Brain microvascular endothelial cell (primary cell): ENCODE data around the gene ZBTB39.

Experiments
- DNase-seq: peaks from one replicate; pipeline ENCODE4 v3.0.0-alpha.2; 2020
- H3K27ac ChIP-seq: fragments of 250-450 bp; sonication (Bioruptor Pico); 2 replicates; pipeline ENCODE4 v1.5.1; 2020; ENCODE audit warnings: mild to moderate bottlenecking, moderate library complexity
- H3K27me3 ChIP-seq: fragments of 250-450 bp; sonication (Bioruptor Pico); replicated peaks from 2 replicates; pipeline ENCODE4 v1.5.1; 2020; ENCODE audit warnings: mild to moderate bottlenecking
- H3K36me3 ChIP-seq: fragments of 250-450 bp; sonication (Bioruptor Pico); replicated peaks from 2 replicates; pipeline ENCODE4 v1.5.1; 2020; ENCODE audit warnings: mild to moderate bottlenecking
- H3K4me3 ChIP-seq: 2 replicates; pipeline ENCODE4 v1.5.1; 2011; ENCODE audit warnings: low read depth, mild to moderate bottlenecking, control low read depth, low read length, moderate library complexity
- CTCF ChIP-seq: IDR thresholded peaks from 2 replicates; pipeline ENCODE4 v1.5.1; 2011; ENCODE audit warnings: low read depth, mild to moderate bottlenecking, moderate library complexity, low read length, control low read depth, inconsistent platforms; ENCODE audit errors: missing control alignments
- in situ Hi-C: cut with HindIII; loops from 2 replicates; pipeline ENCODE4 v1.10.0; 2017; ENCODE audit warnings: low sequenced_read_pairs, low pct_ligation_motif_present

Gene ZBTB39

DNA sequence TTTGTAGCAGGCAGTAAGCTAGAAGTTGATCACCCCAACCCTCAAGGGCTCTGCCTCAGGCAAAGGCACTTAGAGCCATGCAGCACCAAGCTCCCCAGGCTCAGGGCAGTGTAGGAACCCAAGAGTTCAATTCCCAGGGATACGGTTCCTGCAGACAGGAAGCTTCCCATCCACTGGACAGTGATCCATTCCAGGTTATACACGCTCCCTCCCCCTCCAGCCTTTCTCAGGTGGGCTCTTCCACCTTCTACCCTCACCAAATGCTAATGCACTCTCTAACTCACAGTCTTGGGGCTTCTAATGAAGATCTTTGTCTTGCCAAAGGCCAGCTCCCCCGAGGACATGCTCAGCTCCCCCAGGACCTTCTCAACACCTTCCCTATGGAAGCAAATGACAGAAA is 30.9 kb upstream of the ZBTB39 start:
- H3K27me3 ChIP-seq = peaks cover 9% of the 10 kb centered on the region
- DNase-seq = no peak
- no peaks in the 10 kb centered on the region for H3K36me3 ChIP-seq
- no peak overlapping the region for H3K27ac ChIP-seq
- TF ChIP-seq CTCF = no peak
- H3K4me3 ChIP-seq = no peak overlapping the region
- in situ Hi-C loops = no loop called here

GRCh38 chr12:57033431-57033830 is 27.1 kb upstream of the ZBTB39 start:
- in situ Hi-C loops = no loop called here
- TF ChIP-seq CTCF = no peak
- Histone ChIP-seq H3K27ac (no peak overlapping the region), H3K27me3 (peaks cover 7% of the 10 kb centered on the region), H3K4me3 (no peak overlapping the region), H3K36me3 (no peaks in the 10 kb centered on the region)
- no peak for DNase-seq

- Histone ChIP-seq H3K27me3 (peaks cover 11% of the 10 kb centered on the region), H3K27ac (no peak overlapping the region), H3K36me3 (no peaks in the 10 kb centered on the region), H3K4me3 (no peak overlapping the region)
- TF ChIP-seq CTCF = no peak
- DNase-seq = no peak
- in situ Hi-C loops = no loop called here
Measured at GRCh38 chr12:57031789-57032188, 25.4 kb upstream of the ZBTB39 start.

DNA sequence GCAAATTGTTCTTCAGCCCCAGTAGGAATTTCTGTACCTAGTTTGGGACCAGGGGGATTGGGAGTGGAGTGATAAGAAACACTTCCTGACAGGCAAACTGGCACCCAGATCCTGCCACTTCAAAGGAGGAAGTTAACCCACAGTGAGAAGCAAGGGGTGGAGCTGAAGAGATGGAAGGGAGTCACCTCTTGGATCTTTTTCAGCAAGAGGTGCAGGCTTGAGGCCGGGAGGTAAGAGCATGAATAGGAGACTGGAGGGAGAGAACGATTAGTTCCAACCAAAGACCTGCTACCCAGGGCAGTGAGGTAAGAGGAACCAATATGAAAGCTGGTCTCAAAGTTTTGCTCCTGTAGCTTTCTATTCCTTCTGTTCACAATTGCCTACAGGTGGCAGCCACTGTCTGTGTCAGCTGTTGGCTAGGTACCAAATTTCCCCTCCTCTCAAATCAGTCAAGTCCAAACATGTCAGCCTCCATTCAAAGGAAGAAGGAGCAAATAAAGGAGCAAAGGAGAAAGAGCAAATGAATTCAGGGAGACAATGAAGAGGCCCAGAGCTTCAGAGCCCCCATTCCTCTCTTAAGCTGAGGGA is 24.9 kb upstream of the ZBTB39 start:
- Histone ChIP-seq H3K4me3 (no peak overlapping the region), H3K27ac (no peak overlapping the region), H3K27me3 (peaks cover 13% of the 10 kb centered on the region), H3K36me3 (no peaks in the 10 kb centered on the region)
- in situ Hi-C loops = no loop called here
- DNase-seq = no peak
- TF ChIP-seq CTCF = no peak

GRCh38 chr12:57029457-57029856 is 23.1 kb upstream of the ZBTB39 start:
- Histone ChIP-seq H3K27ac (no peak overlapping the region), H3K27me3 (peaks cover 11% of the 10 kb centered on the region), H3K36me3 (no peaks in the 10 kb centered on the region), H3K4me3 (no peak overlapping the region)
- in situ Hi-C loops = no loop called here
- no peak for TF ChIP-seq CTCF
- no peak for DNase-seq

- peaks cover 11% of the 10 kb centered on the region for H3K27me3 ChIP-seq
- in situ Hi-C loops = no loop called here
- TF ChIP-seq CTCF = no peak
Measured at GRCh38 chr12:57027805-57028153, 21.4 kb upstream of the ZBTB39 start.

More at GRCh38 chr12:57027805-57028153, 21.4 kb upstream of the ZBTB39 start:
- no peak overlapping the region for H3K4me3 ChIP-seq
- no peak overlapping the region for H3K27ac ChIP-seq
- DNase-seq = no peak
- H3K36me3 ChIP-seq = no peaks in the 10 kb centered on the region
